ENCODE results near the gene RESF1. TPM values are rescaled to one million over a fixed set of nuclear protein-coding genes. Genes with fewer than 3 reads are reported as not detected.
A peak's percentile ranks its signal among the peaks of the same experiment; 100 is the strongest.

Gene RESF1
- total and polyA plus RNA-seq, 12 donors: 8.8 to 71.5 (median 19.3) TPM

DNA sequence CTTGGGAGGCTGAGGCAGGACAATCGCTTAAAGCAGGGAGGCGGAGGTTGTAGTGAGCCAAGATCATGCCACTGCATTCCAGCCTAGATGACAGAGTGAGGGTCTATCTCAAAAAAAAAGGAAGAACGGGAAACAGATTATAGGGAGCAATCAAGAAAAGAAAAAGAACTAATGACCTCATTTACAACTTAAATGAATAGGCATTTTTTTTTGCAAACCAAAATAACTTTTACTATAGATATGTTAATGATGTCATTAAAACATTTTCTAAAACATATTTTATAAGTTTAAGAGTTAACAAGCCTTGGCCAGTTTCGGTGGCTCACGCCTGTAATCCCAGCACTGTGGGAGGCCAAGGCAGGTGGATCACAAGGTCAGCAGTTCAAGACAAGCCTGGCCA lies 6.8 kb upstream of the RESF1 start:
- TF ChIP-seq CTCF (IDR thresholded peaks at IDR 0.05): no peak
- no peaks in the 10 kb centered on the region for H3K27me3 ChIP-seq
- DNase-seq (no peak), ATAC-seq (no peak)
- intact Hi-C loops (cut with DNase I): loop anchor here in 4 of 10 donors (10.0 kb wide), 5 partner anchors 88 to 298 kb away; partner anchors contain the start of gene ETFBKMT (in 1 of the 4)
- H3K27ac ChIP-seq: no peak overlapping the region
- no peak overlapping the region for H3K4me3 ChIP-seq
- H3K4me1 ChIP-seq: no peaks in the 10 kb centered on the region
- peaks cover 0 to 18% (median 0%) of the 10 kb centered on the region in 11 donors for H3K9me3 ChIP-seq
- 95 to 96% methylated on average over 5 of the region's 5 CpGs for WGBS, 2 donors
- H3K36me3 ChIP-seq: peaks cover 0 to 6% (median 0%) of the 10 kb centered on the region in 9 donors

GRCh38 chr12:31954925-31955858 lies 4.0 kb upstream of the RESF1 start:
- Histone ChIP-seq H3K4me3 (no peak overlapping the region), H3K27me3 (no peaks in the 10 kb centered on the region), H3K27ac (no peak overlapping the region), H3K36me3 (no peaks in the 10 kb centered on the region), H3K4me1 (peaks cover 0 to 12% (median 8%) of the 10 kb centered on the region in 9 donors), H3K9me3 (no peaks in the 10 kb centered on the region)
- WGBS, 2 donors: 96% methylated on average over 7 of the region's 7 CpGs
- TF ChIP-seq CTCF (IDR thresholded peaks at IDR 0.05): no peak
- DNase-seq (no peak), ATAC-seq (no peak)
- intact Hi-C loops (cut with DNase I): loop anchor here in 6 of 10 donors (5.0 to 10.0 kb wide), 9 partner anchors 58 to 300 kb away; partner anchors contain the start of genes AMN1 (in 1 of the 6) and ETFBKMT (in 1 of the 6)

GRCh38 chr12:31958569-31959160 lies 550 bp upstream of the RESF1 start:
- no peaks in the 10 kb centered on the region for H3K27me3 ChIP-seq
- no peak for TF ChIP-seq CTCF (IDR thresholded peaks at IDR 0.05)

More at GRCh38 chr12:31958569-31959160, 550 bp upstream of the RESF1 start:
- ATAC-seq (peak in 3 of 8 donors; percentile 21 to 32 (median 28)), DNase-seq (no peak)
- H3K36me3 ChIP-seq: peaks cover 0 to 29% (median 0%) of the 10 kb centered on the region in 9 donors
- H3K9me3 ChIP-seq: no peaks in the 10 kb centered on the region
- peak overlapping the region; percentile 47 to 86 (median 72) for H3K4me3 ChIP-seq
- peak overlapping the region in 9 of 10 donors; percentile 90 to 99 (median 96) for H3K27ac ChIP-seq
- intact Hi-C loops (cut with DNase I): loop anchor here in 6 of 10 donors (2.0 to 10.0 kb wide), 11 partner anchors 61 to 304 kb away; partner anchors contain the start of genes AMN1 (in 2 of the 6) and ETFBKMT (in 2 of the 6)
- 14 to 19% methylated on average over 10 of the region's 10 CpGs for WGBS, 2 donors
- H3K4me1 ChIP-seq: peaks cover 3 to 43% (median 38%) of the 10 kb centered on the region in 9 donors
